ENCODE measurements around the gene HAGHL.

DNA sequence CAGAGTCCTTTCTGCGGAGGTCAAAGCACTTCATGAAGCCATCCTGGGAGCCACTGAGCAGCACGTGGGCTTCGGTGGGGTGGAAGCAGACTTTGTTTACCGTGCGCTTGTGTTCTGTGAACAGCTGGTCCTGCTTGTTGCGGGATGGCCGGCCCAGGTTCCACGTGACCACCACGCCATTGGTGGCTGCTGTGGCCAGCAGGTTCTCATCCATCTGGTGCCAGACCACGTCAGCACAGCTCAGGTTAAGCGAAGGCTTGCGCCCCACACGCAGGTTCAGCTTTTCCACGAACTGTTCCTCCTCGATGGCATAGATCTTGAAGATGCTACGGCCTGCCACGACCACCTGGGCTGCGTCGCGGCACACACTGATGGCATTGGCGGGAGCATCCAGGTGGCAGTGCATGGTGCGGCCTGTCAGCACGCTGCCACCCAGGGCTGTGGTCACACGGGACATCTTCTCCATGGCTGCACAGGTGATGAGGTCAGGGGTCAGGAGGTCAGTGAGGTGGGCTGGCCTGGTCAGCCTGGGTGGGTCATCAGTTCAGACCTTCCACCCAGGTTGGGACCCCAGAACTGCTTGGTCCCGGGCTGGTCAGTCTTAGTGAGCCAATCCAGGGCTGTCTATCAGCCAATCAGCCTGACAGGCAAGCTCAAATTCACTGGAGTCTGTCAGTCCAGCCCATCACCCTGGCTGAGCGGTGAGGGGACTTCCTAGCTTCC, 37.6 kb upstream of the HAGHL start:
- TF ChIP-seq, protein P1, sequence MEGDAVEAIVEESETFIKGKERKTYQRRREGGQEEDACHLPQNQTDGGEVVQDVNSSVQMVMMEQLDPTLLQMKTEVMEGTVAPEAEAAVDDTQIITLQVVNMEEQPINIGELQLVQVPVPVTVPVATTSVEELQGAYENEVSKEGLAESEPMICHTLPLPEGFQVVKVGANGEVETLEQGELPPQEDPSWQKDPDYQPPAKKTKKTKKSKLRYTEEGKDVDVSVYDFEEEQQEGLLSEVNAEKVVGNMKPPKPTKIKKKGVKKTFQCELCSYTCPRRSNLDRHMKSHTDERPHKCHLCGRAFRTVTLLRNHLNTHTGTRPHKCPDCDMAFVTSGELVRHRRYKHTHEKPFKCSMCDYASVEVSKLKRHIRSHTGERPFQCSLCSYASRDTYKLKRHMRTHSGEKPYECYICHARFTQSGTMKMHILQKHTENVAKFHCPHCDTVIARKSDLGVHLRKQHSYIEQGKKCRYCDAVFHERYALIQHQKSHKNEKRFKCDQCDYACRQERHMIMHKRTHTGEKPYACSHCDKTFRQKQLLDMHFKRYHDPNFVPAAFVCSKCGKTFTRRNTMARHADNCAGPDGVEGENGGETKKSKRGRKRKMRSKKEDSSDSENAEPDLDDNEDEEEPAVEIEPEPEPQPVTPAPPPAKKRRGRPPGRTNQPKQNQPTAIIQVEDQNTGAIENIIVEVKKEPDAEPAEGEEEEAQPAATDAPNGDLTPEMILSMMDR (IDR thresholded peaks at IDR 0.05; ENCODE audit: low read depth, low read length, missing input control), result no peak
- no peak for TF ChIP-seq SP1 (IDR thresholded peaks at IDR 0.05)
- TF ChIP-seq, protein P2, sequence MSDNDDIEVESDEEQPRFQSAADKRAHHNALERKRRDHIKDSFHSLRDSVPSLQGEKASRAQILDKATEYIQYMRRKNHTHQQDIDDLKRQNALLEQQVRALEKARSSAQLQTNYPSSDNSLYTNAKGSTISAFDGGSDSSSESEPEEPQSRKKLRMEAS (IDR thresholded peaks at IDR 0.05), result no peak

Data from liver (tissue), 3 donors.